ENCODE results near the gene NRG2. TPM values are rescaled to one million over a fixed set of nuclear protein-coding genes. Genes with fewer than 3 reads are reported as not detected.

Gene NRG2
- polyA plus RNA-seq, 2 of the 4 experiments (the other 2 are of a cell fraction): 1.0 to 1.1 TPM

DNA sequence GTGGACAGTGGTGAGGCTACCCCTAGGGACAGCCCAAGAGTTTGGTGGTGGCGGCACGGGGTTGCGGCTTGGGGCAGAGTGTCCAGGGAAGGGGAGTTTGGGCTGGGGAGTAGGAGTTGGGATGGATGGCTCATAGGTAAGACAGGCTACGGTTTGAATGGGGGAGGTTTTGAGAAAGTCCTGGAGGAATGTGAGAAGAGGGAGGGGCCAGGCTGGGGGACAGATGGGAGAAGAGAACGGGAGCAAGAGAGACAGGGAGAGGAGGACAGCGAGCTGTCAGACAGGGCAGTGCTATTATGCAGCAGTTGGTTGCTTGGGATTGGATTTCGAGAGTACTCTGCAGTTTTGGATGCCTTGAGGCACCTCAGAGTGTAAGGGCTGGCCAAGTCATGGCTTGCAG, 223.0 kb downstream of the NRG2 start:
- CTCF ChIA-PET: interaction anchor here (0.6 to 1.8 kb wide), 2 partner anchors 8 to 926 kb away, joined by 4 read pairs; no protein-coding TSS in a partner anchor
- FAIRE-seq (no peak), DNase-seq (ENCODE audit: low read depth in 1 of 2, low spot score in 1 of 2) (no peak), ATAC-seq (no peak)
- H3K9me3 ChIP-seq: peaks cover 10% of the 10 kb centered on the region; the same call in 2 of the 3 replicates
- no peak for TF ChIP-seq CHD4 (IDR thresholded peaks at IDR 0.05; ENCODE audit: borderline replicate concordance)
- no peak for TF ChIP-seq RCOR1 (IDR thresholded peaks at IDR 0.05; ENCODE audit: low read depth, low read length)
- no peak for TF ChIP-seq GATA3 (IDR thresholded peaks at IDR 0.05; ENCODE audit: borderline replicate concordance)
- TF ChIP-seq CBX8 (IDR thresholded peaks at IDR 0.05): no peak
- no peak for TF ChIP-seq SMC3 (IDR thresholded peaks at IDR 0.05)
- TF ChIP-seq, protein P1, sequence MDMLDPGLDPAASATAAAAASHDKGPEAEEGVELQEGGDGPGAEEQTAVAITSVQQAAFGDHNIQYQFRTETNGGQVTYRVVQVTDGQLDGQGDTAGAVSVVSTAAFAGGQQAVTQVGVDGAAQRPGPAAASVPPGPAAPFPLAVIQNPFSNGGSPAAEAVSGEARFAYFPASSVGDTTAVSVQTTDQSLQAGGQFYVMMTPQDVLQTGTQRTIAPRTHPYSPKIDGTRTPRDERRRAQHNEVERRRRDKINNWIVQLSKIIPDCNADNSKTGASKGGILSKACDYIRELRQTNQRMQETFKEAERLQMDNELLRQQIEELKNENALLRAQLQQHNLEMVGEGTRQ (IDR thresholded peaks at IDR 0.05): no peak
- TF ChIP-seq KDM5A (IDR thresholded peaks at IDR 0.05): no peak
- TF ChIP-seq NFE2L2 (conservative IDR thresholded peaks at IDR 0.05; ENCODE audit: low read length): no peak
- no peak overlapping the region for H3K27ac ChIP-seq
- no peak overlapping the region for H3K4me3 ChIP-seq
- H3K4me1 ChIP-seq: no peaks in the 10 kb centered on the region
- no peak overlapping the region for H3K4me2 ChIP-seq
- WGBS (ENCODE audit: missing lambda C conversion rate): 38% methylated on average over 7 of the region's 7 CpGs
- POLR2A ChIA-PET: no interaction called here

DNA sequence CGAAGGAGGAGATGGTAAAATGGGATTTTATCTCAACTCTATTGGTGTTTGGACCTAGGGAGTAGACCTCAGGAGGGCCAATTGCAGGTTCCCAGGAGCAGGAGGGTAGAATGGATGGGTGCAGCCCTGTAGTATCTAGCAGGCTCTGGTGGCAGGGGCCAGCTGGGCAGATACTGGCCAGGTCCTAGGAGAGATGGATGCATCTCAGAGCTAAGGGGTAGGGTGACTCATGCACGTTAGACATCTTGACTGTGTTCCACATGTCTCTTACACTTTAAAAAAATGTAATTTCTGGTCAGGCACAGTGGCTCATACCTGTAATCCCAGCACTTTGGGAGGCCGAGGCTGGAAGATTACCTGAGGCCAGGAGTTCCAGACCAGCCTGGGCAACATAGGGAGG, 225.1 kb downstream of the NRG2 start:
- TF ChIP-seq CHD2 (IDR thresholded peaks at IDR 0.05; ENCODE audit: low read length, partially characterized antibody): no peak
- TF ChIP-seq, protein P2, sequence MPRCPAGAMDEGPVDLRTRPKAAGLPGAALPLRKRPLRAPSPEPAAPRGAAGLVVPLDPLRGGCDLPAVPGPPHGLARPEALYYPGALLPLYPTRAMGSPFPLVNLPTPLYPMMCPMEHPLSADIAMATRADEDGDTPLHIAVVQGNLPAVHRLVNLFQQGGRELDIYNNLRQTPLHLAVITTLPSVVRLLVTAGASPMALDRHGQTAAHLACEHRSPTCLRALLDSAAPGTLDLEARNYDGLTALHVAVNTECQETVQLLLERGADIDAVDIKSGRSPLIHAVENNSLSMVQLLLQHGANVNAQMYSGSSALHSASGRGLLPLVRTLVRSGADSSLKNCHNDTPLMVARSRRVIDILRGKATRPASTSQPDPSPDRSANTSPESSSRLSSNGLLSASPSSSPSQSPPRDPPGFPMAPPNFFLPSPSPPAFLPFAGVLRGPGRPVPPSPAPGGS (IDR thresholded peaks at IDR 0.05): no peak
- TF ChIP-seq NFE2L2 (conservative IDR thresholded peaks at IDR 0.05; ENCODE audit: low read length): no peak
- no peak for TF ChIP-seq FOXS1 (CRISPR knock-in tag; IDR thresholded peaks at IDR 0.05)
- no peak for TF ChIP-seq ZFP36 (IDR thresholded peaks at IDR 0.05; ENCODE audit: borderline replicate concordance, partially characterized antibody)
- TF ChIP-seq, protein P3, sequence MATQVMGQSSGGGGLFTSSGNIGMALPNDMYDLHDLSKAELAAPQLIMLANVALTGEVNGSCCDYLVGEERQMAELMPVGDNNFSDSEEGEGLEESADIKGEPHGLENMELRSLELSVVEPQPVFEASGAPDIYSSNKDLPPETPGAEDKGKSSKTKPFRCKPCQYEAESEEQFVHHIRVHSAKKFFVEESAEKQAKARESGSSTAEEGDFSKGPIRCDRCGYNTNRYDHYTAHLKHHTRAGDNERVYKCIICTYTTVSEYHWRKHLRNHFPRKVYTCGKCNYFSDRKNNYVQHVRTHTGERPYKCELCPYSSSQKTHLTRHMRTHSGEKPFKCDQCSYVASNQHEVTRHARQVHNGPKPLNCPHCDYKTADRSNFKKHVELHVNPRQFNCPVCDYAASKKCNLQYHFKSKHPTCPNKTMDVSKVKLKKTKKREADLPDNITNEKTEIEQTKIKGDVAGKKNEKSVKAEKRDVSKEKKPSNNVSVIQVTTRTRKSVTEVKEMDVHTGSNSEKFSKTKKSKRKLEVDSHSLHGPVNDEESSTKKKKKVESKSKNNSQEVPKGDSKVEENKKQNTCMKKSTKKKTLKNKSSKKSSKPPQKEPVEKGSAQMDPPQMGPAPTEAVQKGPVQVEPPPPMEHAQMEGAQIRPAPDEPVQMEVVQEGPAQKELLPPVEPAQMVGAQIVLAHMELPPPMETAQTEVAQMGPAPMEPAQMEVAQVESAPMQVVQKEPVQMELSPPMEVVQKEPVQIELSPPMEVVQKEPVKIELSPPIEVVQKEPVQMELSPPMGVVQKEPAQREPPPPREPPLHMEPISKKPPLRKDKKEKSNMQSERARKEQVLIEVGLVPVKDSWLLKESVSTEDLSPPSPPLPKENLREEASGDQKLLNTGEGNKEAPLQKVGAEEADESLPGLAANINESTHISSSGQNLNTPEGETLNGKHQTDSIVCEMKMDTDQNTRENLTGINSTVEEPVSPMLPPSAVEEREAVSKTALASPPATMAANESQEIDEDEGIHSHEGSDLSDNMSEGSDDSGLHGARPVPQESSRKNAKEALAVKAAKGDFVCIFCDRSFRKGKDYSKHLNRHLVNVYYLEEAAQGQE (IDR thresholded peaks at IDR 0.05): no peak
- no peak for TF ChIP-seq HOXB13 (CRISPR knock-in tag; IDR thresholded peaks at IDR 0.05; ENCODE audit: low read depth)
- no peak for TF ChIP-seq MAZ (IDR thresholded peaks at IDR 0.05; ENCODE audit: borderline replicate concordance, low read depth, low read length)
- no peak for TF ChIP-seq CBX2 (IDR thresholded peaks at IDR 0.05; ENCODE audit: borderline replicate concordance, low read depth)
- no peak for TF ChIP-seq CBX8 (IDR thresholded peaks at IDR 0.05)
- no peak for TF ChIP-seq TFCP2L1 (CRISPR knock-in tag; IDR thresholded peaks at IDR 0.05)
- TF ChIP-seq HEYL (CRISPR knock-in tag; IDR thresholded peaks at IDR 0.05): no peak
- Histone ChIP-seq H3K4me1 (no peaks in the 10 kb centered on the region), H3K4me2 (no peak overlapping the region), H3K9me3 (peaks cover 10% of the 10 kb centered on the region; the same call in 2 of the 3 replicates), H3K4me3 (no peak overlapping the region), H3K27ac (no peak overlapping the region)
- DNase-seq (ENCODE audit: low read depth in 1 of 2, low spot score in 1 of 2): no peak
- WGBS (ENCODE audit: missing lambda C conversion rate): 7% methylated on average over 3 of the region's 3 CpGs
- ATAC-seq: no peak
- ChIA-PET CTCF (no interaction called here), POLR2A (no interaction called here)
- no peak for FAIRE-seq

DNA sequence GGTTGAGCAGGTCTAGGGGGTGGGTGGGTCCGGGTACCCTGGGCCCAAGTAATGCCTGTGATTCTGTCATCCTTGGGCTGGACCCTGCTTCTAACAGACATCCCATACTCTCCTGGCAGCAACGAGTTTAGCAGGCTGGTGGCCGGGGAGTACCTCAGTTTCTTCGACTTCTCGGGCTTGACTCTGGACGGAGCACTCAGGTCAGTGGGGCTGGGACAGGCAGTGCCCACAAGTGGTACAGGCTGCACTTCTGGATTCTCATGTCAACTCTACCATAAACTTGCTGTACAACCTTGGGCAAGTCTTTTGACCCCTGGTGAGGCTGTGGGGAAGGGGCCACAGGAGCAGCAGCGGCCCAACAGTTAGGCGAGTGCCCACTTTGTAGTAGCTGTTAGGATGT, 225.7 kb downstream of the NRG2 start:
- ChIA-PET CTCF (no interaction called here), POLR2A (no interaction called here)
- Histone ChIP-seq H3K4me3 (no peak overlapping the region), H3K4me2 (no peak overlapping the region), H3K9me3 (peaks cover 10% of the 10 kb centered on the region; the same call in 2 of the 3 replicates), H3K4me1 (no peaks in the 10 kb centered on the region), H3K27ac (no peak overlapping the region)
- ATAC-seq (no peak), FAIRE-seq (no peak), DNase-seq (ENCODE audit: low read depth in 1 of 2, low spot score in 1 of 2) (no peak)
- WGBS (ENCODE audit: missing lambda C conversion rate): 21% methylated on average over 7 of the region's 8 CpGs
- TF ChIP-seq FOSL2 (IDR thresholded peaks at IDR 0.05) (no peak), FOSL2 (CRISPR knock-in tag; IDR thresholded peaks at IDR 0.05) (no peak), KDM1A (IDR thresholded peaks at IDR 0.05; ENCODE audit: low read depth) (no peak), RARB (CRISPR knock-in tag; IDR thresholded peaks at IDR 0.05) (no peak), HEYL (CRISPR knock-in tag; IDR thresholded peaks at IDR 0.05) (no peak), CHD4 (IDR thresholded peaks at IDR 0.05; ENCODE audit: borderline replicate concordance) (no peak)
- TF ChIP-seq, protein P4, sequence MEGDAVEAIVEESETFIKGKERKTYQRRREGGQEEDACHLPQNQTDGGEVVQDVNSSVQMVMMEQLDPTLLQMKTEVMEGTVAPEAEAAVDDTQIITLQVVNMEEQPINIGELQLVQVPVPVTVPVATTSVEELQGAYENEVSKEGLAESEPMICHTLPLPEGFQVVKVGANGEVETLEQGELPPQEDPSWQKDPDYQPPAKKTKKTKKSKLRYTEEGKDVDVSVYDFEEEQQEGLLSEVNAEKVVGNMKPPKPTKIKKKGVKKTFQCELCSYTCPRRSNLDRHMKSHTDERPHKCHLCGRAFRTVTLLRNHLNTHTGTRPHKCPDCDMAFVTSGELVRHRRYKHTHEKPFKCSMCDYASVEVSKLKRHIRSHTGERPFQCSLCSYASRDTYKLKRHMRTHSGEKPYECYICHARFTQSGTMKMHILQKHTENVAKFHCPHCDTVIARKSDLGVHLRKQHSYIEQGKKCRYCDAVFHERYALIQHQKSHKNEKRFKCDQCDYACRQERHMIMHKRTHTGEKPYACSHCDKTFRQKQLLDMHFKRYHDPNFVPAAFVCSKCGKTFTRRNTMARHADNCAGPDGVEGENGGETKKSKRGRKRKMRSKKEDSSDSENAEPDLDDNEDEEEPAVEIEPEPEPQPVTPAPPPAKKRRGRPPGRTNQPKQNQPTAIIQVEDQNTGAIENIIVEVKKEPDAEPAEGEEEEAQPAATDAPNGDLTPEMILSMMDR (IDR thresholded peaks at IDR 0.05): no peak
- TF ChIP-seq, protein P5, sequence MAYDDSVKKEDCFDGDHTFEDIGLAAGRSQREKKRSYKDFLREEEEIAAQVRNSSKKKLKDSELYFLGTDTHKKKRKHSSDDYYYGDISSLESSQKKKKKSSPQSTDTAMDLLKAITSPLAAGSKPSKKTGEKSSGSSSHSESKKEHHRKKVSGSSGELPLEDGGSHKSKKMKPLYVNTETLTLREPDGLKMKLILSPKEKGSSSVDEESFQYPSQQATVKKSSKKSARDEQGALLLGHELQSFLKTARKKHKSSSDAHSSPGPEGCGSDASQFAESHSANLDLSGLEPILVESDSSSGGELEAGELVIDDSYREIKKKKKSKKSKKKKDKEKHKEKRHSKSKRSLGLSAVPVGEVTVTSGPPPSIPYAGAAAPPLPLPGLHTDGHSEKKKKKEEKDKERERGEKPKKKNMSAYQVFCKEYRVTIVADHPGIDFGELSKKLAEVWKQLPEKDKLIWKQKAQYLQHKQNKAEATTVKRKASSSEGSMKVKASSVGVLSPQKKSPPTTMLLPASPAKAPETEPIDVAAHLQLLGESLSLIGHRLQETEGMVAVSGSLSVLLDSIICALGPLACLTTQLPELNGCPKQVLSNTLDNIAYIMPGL (CRISPR knock-in tag; IDR thresholded peaks at IDR 0.05; ENCODE audit: borderline replicate concordance): no peak

Measured in A549 (cell line).